Adipose tissue (tissue), 3 donors: ENCODE results near the gene MMP15. TPM values are rescaled to one million over a fixed set of nuclear protein-coding genes. Genes with fewer than 3 reads are reported as not detected.
"Not testable (repeated sequence)": the region's sequence is repeated elsewhere in the genome, so short reads cannot be mapped to it uniquely, and the experiment has no call there.

Experiments
- H3K27ac ChIP-seq: one replicate; pipeline ENCODE4 v1.5.1; 2013; ENCODE audit warnings: low read depth, low read length
- WGBS, 3 donors: extraction: QIAGEN DNeasy Blood & Tissue Kit; methylation state at CpG; one replicate each; pipeline ENCODE4 v1.1.7; 2013; 5-methylcytosine and 5-hydroxymethylcytosine counted together
- polyA plus RNA-seq, 3 donors: library from polyadenylated mRNA; stranded (reverse); fragments of 200-250 nt; gene quantifications; one replicate each; pipeline ENCODE4 v1.2.3, GENCODE V29; 2013
- donor health status: healthy with polysubstance abuse.
- donor health status: Bipolar disorder and iron deficiency.
- donor health status: healthy.

MMP15 gene
- polyA plus RNA-seq, 3 donors = 8.7 to 44.5 (median 16.4) TPM

GRCh38 chr16:58062821-58063220, 37.3 kb downstream of the MMP15 start:
- 85 to 88% (median 85%) methylated on average over 4 of the region's 4 CpGs for WGBS, 3 donors
- no peak overlapping the region for H3K27ac ChIP-seq

DNA sequence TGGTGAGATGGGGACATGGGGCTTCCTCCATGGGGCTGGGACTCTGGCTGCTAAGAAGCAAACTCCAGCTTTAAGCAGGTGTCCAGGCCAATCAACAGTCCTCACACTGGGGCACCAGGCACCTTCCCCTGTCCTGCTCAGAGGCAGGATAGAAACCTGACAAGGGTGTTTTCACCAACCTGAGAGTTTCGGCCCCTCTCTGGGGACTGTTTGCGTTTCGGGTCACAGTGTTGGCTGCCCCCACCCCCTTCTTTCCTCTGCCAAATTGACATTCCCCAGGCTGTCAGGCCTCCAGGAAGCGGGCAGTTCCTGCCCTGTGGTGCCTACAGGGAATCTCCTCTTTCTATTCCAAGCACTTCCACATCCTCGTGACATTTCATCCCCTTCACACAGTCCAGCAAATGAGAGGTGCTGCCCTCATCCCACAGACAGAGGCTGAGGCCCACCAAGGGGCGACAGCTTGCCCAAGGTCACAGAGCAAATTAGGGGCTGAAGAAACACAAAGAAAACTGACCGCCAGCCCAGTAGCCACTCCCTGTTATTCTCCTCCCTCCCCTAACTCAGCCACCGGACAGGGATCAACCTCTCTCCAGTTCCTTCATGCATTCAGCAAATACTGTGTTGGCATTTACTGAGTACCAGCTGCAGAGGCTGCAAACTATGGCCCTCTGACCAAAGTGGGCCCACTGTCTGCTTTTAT, 38.0 kb downstream of the MMP15 start:
- 32 to 65% (median 53%) methylated on average over 8 of the region's 8 CpGs for WGBS, 3 donors
- no peak overlapping the region for H3K27ac ChIP-seq

GRCh38 chr16:58070585-58070984, 45.0 kb downstream of the MMP15 start:
- no peak overlapping the region for H3K27ac ChIP-seq
- WGBS, 3 donors = 95 to 98% (median 98%) methylated on average over 4 of the region's 4 CpGs

GRCh38 chr16:58072134-58072533, 46.6 kb downstream of the MMP15 start:
- H3K27ac ChIP-seq = not testable (repeated sequence)
- 90 to 93% (median 91%) methylated on average over 5 of the region's 5 CpGs for WGBS, 3 donors

GRCh38 chr16:58073086-58073485, 47.5 kb downstream of the MMP15 start:
- not testable (repeated sequence) for H3K27ac ChIP-seq
- WGBS, 3 donors = 90 to 100% (median 96%) methylated on average over 2 of the region's 2 CpGs

DNA sequence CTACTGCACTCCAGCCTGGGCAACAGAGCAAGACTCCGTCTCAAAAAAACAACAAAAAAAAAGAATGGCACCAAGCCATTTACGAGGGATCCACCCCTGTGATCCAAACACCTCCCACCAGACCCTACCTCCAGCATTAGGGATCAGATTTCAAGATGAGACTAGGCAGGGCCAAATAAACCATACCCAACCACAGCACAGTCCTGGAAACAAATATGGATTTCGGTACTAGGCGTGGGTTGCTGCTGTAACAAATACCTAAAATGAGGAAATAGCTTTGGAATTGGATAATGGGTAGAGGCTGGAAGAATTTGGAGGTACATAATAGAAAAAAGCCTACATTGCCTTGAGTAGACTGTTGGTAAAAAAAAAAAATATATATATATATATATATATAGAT, 49.1 kb downstream of the MMP15 start:
- H3K27ac ChIP-seq = no peak overlapping the region
- WGBS, 3 donors = 82 to 95% (median 93%) methylated on average over 4 of the region's 4 CpGs

DNA sequence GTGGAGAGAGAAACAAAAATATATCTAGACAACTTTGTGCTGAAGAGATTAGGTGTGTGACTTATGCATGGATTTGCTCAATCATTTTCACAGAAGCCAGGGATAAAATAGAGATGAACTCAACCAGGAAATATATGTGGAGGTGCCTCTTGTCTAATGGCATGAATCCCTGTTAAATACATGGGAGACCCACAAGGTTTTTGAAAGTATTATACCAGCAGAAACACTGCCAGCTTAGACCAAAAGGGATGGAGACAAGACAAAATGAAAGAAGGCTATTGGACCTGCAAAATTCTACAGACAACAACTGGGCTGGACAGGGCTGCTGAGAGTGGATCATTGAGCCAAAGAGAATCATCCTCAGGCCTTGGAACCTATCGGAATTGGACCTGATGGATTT, 51.0 kb downstream of the MMP15 start:
- WGBS, 3 donors = 92 to 96% (median 93%) methylated on average over 1 of the region's 1 CpG
- no peak overlapping the region for H3K27ac ChIP-seq

- 75 to 86% (median 79%) methylated on average over 8 of the region's 8 CpGs for WGBS, 3 donors
- no peak overlapping the region for H3K27ac ChIP-seq
Observed at GRCh38 chr16:58077796-58078195, 52.2 kb downstream of the MMP15 start.

GRCh38 chr16:58080657-58081056, 55.1 kb downstream of the MMP15 start:
- H3K27ac ChIP-seq = not testable (repeated sequence)
- WGBS, 3 donors = 69 to 84% (median 76%) methylated on average over 5 of the region's 5 CpGs

DNA sequence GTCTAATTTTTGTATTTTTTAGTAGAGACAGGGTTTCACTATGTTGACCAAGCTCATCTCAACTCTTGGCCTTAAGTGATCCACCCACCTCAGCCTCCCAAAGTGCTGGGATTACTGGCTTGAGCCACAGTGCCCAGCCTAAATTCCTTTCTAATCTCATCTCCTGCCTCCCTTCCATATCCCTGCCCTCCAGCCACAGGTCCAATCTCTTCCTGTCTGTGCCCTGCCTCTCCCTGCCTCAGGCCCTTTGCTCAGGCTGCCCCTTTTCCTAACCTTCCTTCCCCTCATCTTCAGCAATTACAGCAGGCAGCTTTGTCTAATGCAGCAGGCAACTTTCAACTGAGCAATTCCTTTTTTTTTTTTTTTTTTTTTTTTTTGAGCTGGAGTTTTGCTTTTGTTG, 56.8 kb downstream of the MMP15 start:
- H3K27ac ChIP-seq = no peak overlapping the region

GRCh38 chr16:58084635-58085034, 59.1 kb downstream of the MMP15 start:
- 86 to 92% (median 91%) methylated on average over 6 of the region's 6 CpGs for WGBS, 3 donors
- H3K27ac ChIP-seq = no peak overlapping the region

- WGBS, 3 donors = 94 to 96% (median 94%) methylated on average over 11 of the region's 11 CpGs
- no peak overlapping the region for H3K27ac ChIP-seq
Observed at GRCh38 chr16:58085171-58085570, 59.6 kb downstream of the MMP15 start.

- no peak overlapping the region for H3K27ac ChIP-seq
- WGBS, 3 donors = 83 to 89% (median 85%) methylated on average over 20 to 21 of the region's 21 CpGs
Observed at GRCh38 chr16:58085584-58086251, 60.2 kb downstream of the MMP15 start.

GRCh38 chr16:58086381-58087208, 61.0 kb downstream of the MMP15 start:
- 86 to 90% (median 87%) methylated on average over 19 of the region's 19 CpGs for WGBS, 3 donors
- H3K27ac ChIP-seq = no peak overlapping the region

GRCh38 chr16:58087209-58087913, 61.8 kb downstream of the MMP15 start:
- no peak overlapping the region for H3K27ac ChIP-seq
- 91 to 96% (median 92%) methylated on average over 23 of the region's 23 CpGs for WGBS, 3 donors

GRCh38 chr16:58088091-58088490, 62.5 kb downstream of the MMP15 start:
- 43 to 52% (median 45%) methylated on average over 7 to 9 of the region's 9 CpGs for WGBS, 3 donors
- no peak overlapping the region for H3K27ac ChIP-seq

DNA sequence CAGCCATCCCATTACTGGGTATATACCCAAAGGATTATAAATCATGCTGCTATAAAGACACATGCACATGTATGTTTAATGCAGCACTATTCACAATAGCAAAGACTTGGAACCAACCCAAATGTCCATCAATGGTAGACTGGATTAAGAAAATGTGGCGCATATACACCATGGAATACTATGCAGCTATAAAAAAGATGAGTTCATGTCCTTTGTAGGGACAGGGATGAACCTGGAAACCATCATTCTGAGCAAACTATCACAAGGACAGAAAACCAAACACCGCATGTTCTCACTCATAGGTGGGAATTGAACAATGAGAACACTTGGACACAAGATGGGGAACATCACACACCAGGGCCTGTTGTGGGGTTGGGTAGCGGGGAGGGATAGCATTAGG, 64.8 kb downstream of the MMP15 start:
- not testable (repeated sequence) for H3K27ac ChIP-seq
- WGBS, 3 donors = 93 to 100% (median 97%) methylated on average over 3 of the region's 3 CpGs

DNA sequence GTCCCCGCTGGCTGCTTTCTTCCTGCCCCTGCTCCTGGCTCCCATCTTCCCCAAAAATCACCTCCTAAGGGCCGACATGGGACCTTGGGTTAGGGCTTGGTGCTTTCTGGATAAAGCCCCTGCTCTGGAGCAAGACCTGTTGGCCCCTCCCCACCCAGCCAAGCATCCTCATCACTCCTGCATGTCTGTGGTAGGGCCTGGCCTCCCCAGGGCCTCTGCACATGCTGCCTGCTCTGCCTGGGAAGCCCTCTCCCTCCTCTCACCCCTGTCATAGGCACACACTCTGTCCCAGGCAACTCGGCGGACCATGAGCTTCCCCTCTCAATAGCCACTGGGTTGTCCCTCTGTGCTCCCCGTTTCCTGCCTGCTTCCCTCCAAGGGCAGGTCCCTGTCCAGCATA, 68.5 kb downstream of the MMP15 start:
- 79 to 91% (median 86%) methylated on average over 5 of the region's 5 CpGs for WGBS, 3 donors
- H3K27ac ChIP-seq = no peak overlapping the region
